Epithelial cell of proximal tubule (primary cell): Measurements from ENCODE around the gene PSMG3. TPM values are rescaled to one million over a fixed set of nuclear protein-coding genes. Genes with fewer than 3 reads are reported as not detected.

Source experiments
- DNase-seq: peaks from one replicate; pipeline ENCODE4 v3.0.0-alpha.2; 2011; ENCODE audit warnings: low read depth
- H3K4me3 ChIP-seq: 2 replicates; pipeline ENCODE4 v1.5.1; 2011; ENCODE audit warnings: low read depth, mild to moderate bottlenecking, low read length
- total RNA-seq: library from RNA; depleted of rRNA; stranded (reverse); fragments of >200 nt; gene quantifications from 2 replicates; pipeline ENCODE4 v1.2.3, GENCODE V29; 2015
- TF ChIP-seq, protein P1 (sequence below): conservative IDR thresholded peaks from 2 replicates; pipeline ENCODE4 v1.5.1; 2012; ENCODE audit warnings: low read depth, mild to moderate bottlenecking, low read length

The PSMG3 gene
- total RNA-seq, 1 donor from 2014 or later = 55.4 TPM

DNA sequence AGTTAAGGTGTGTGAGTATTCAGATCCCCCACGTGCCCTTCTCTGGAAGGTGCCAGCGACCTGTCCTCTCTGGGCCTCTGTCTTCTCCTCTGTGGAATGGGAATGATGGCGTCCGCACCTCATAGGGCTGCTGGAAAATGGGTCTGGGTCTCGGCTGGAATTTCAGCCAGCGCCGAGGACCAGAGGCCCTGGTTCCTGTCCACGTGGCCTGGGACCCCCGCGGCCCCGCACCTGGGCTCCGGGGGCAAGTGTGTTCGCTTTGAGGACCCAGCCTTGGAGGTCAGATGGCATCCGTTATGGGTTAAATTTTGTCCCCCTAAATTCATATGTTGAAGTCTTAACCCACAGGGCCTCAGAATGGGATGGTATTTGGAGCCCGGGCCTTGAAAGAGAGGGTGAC, 32.6 kb upstream of the PSMG3 start:
- TF ChIP-seq, protein P1, sequence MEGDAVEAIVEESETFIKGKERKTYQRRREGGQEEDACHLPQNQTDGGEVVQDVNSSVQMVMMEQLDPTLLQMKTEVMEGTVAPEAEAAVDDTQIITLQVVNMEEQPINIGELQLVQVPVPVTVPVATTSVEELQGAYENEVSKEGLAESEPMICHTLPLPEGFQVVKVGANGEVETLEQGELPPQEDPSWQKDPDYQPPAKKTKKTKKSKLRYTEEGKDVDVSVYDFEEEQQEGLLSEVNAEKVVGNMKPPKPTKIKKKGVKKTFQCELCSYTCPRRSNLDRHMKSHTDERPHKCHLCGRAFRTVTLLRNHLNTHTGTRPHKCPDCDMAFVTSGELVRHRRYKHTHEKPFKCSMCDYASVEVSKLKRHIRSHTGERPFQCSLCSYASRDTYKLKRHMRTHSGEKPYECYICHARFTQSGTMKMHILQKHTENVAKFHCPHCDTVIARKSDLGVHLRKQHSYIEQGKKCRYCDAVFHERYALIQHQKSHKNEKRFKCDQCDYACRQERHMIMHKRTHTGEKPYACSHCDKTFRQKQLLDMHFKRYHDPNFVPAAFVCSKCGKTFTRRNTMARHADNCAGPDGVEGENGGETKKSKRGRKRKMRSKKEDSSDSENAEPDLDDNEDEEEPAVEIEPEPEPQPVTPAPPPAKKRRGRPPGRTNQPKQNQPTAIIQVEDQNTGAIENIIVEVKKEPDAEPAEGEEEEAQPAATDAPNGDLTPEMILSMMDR = no peak
- no peak for DNase-seq
- H3K4me3 ChIP-seq = no peak overlapping the region

DNA sequence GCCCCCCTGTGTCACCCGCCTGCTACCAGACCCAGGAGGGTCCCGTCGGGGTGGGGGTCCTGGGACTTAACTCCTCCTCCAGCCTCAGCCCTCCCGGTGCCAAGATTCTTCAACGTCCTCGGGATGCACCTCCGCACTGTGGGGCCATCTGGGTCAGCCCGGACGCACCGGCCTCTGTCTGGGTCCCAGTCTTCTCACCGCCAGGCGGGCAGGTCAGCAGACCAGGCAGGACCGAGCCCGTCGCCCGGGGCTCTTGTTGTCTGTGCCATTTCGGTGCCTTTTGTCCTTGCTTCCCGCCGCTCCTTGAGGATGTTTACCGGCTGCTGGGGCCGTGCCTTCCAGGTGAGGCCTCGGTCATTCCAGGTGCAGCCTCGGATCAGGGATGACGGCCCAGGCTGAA, 32.1 kb upstream of the PSMG3 start:
- no peak for DNase-seq
- no peak overlapping the region for H3K4me3 ChIP-seq
- TF ChIP-seq, protein P1 = no peak

DNA sequence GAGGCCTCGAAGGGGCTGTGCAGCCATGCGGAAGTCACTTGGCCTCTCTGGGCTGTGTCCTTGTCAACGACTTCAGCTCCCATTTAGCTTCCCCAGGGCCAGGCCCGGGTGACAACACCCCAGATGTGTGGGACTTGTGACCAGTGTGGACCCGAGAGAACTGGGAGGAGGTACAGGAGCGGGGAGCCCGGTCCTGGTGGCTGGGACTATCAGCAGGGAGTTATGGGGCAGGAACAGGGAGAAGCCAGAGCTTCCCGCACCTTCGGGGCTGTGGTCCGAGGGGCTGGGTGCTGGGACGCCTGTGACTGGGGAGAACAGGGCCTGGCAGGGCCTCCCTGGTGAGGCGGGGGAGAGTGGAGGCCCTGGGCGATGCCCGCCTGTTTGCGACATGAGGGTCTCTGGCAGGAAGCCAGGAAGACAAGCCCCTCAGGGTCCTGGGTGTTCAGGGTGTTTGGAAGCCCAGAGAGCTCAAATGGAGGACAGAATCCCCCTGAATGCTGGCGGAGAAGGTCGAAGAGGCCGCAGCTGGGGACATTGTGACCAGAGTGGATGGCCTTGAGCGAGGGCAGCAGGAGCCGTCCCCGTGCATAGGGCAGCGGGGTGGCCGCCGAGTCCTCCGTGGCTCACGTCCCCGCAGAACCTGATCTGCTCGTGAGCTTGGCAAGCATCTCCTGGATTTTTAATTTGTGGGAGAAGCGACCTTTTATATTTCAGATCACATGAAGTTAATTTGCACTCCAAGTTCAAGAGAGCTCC, 30.0 kb upstream of the PSMG3 start:
- DNase-seq = no peak
- H3K4me3 ChIP-seq = no peak overlapping the region
- TF ChIP-seq, protein P1 = no peak

DNA sequence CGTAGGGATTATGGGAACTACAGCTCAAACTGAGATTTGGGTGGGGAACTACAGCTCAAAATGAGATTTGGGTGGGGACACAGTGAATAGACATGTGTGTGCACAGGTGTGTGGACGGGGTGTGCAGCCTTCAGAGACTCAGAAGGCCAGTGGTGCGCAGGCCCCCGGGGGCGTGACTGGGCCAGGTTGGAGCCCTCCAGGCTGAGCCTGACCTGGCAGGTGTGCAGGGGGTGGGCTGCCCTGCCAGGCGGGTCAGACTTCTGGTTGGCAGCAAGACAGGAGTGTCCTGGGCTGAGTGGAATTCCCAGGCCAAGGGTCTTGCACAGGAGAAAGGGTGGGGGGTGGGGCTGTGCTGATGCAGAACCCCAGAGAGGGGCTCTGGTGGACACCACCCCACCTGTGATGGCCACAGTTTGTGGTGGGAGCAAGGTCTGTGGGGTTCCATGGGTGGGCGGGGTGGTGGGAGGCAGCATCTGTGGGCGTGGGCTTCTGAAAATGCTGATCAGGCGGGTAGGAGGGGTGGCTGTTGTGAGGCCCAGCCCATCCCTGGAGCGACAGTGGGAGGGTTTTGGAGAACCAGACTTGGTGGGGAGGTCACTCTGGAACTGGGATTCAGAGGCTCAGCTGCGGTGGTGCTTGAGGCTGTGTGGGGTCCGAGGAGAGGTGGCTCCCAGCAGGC, 29.3 kb upstream of the PSMG3 start:
- no peak for DNase-seq
- TF ChIP-seq, protein P1 = no peak
- H3K4me3 ChIP-seq = no peak overlapping the region

DNA sequence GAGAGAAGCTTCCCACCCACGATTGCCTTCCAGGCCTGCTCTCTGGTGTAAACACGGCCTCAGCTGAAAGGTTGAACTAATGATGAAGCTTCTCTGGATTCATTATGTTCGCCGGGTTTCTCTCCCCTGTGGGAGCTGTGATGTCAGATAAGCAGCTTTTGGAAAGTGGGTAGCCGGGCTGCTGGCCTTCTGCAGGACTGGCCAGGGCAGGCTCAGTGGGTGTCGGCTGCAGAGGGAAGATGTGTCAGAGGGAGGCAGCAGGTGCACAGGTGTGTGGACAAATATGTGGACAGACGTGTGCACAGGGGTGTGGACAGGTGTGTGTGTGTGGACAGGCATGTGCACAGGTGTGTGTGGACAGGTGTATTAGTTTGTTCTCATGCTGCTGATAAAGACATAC, 28.5 kb upstream of the PSMG3 start:
- no peak overlapping the region for H3K4me3 ChIP-seq
- no peak for DNase-seq
- TF ChIP-seq, protein P1 = no peak

DNA sequence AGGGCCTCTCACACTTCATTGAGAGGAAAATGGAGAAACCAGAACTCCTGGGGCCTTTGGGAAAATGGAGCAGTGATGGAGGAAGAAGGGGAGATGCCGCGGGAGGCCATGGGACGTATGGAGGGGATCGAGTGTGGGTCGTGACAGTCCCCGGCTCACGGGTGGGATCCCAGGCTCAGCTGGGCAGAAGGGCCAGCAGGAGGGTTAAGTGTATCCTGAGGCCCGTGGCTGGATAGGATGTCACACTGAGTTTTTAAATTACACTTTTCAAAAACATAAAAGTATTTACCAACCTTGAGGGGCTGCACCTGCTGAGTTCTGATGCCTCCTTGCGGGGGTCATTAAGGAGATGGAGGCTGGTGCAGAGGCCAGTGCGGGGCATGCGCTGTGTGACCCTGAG, 28.0 kb upstream of the PSMG3 start:
- H3K4me3 ChIP-seq = no peak overlapping the region
- DNase-seq = no peak
- TF ChIP-seq, protein P1 = no peak
